Erythroblast (primary cell): Measurements from ENCODE around the gene ADI1.

Source experiments
- GATA1 ChIP-seq: IDR thresholded peaks from 2 replicates; pipeline ENCODE4 v1.6.1; 2011; ENCODE audit warnings: low read depth, mild to moderate bottlenecking, control low read depth, low read length, moderate library complexity
- POLR2A ChIP-seq: IDR thresholded peaks from 2 replicates; pipeline ENCODE4 v1.6.1; 2011; ENCODE audit warnings: mild to moderate bottlenecking, low read length

GRCh38 chr2:3476321-3476984 lies 42.9 kb downstream of the ADI1 start:
- TF ChIP-seq GATA1 (no peak), POLR2A (no peak)
